ENCODE data around the gene NECTIN4.

The NECTIN4 gene

GRCh38 chr1:161073474-161074121 lies 15.8 kb downstream of the NECTIN4 start:
- peaks cover 10% of the 10 kb centered on the region for H3K79me2 ChIP-seq (ENCODE audit: insufficient read depth, low read length)
- no peak overlapping the region for H2AFZ ChIP-seq (ENCODE audit: low read depth, low read length, severe bottlenecking)
- H3K27ac ChIP-seq (ENCODE audit: low read depth, low read length) = no peak overlapping the region
- no peaks in the 10 kb centered on the region for H3K27me3 ChIP-seq (ENCODE audit: low read length)
- no peak overlapping the region for H3K4me3 ChIP-seq (ENCODE audit: insufficient read depth, low read length, poor library complexity, severe bottlenecking)
- no peak overlapping the region for H3K4me2 ChIP-seq (ENCODE audit: low read depth, low read length, poor library complexity, severe bottlenecking)
- H3F3A ChIP-seq (ENCODE audit: insufficient read depth) = peaks cover 11% of the 10 kb centered on the region; the same call in 1 of the 2 replicates
- H3K9me3 ChIP-seq (ENCODE audit: insufficient read depth, low read length) = no peaks in the 10 kb centered on the region
- H3K9ac ChIP-seq (ENCODE audit: low read length) = no peak overlapping the region
- H3K36me3 ChIP-seq (ENCODE audit: low read length) = no peaks in the 10 kb centered on the region
- H4K20me1 ChIP-seq (ENCODE audit: low read depth, low read length) = no peaks in the 10 kb centered on the region
- no peaks in the 10 kb centered on the region for H3K9me2 ChIP-seq (replicated peaks; ENCODE audit: insufficient read depth, low read length)
- no peak for TF ChIP-seq EZH2phosphoT487 (conservative IDR thresholded peaks at IDR 0.05; ENCODE audit: low read length)
- no peak for TF ChIP-seq CTCF (IDR thresholded peaks at IDR 0.05; ENCODE audit: insufficient read depth, low read length, poor library complexity, severe bottlenecking)

GRCh38 chr1:161072751-161073449 lies 16.5 kb downstream of the NECTIN4 start:
- H3K79me2 ChIP-seq (ENCODE audit: insufficient read depth, low read length) = peaks cover 17% of the 10 kb centered on the region
- H3K9me3 ChIP-seq (ENCODE audit: insufficient read depth, low read length) = no peaks in the 10 kb centered on the region
- no peaks in the 10 kb centered on the region for H3K36me3 ChIP-seq (ENCODE audit: low read length)
- TF ChIP-seq CTCF (IDR thresholded peaks at IDR 0.05; ENCODE audit: insufficient read depth, low read length, poor library complexity, severe bottlenecking) (no peak), EZH2phosphoT487 (conservative IDR thresholded peaks at IDR 0.05; ENCODE audit: low read length) (no peak)
- no peaks in the 10 kb centered on the region for H3K27me3 ChIP-seq (ENCODE audit: low read length)
- no peak overlapping the region for H2AFZ ChIP-seq (ENCODE audit: low read depth, low read length, severe bottlenecking)
- H3K4me3 ChIP-seq (ENCODE audit: insufficient read depth, low read length, poor library complexity, severe bottlenecking) = no peak overlapping the region
- H4K20me1 ChIP-seq (ENCODE audit: low read depth, low read length) = no peaks in the 10 kb centered on the region
- H3K27ac ChIP-seq (ENCODE audit: low read depth, low read length) = no peak overlapping the region
- peaks cover 11% of the 10 kb centered on the region; the same call in 1 of the 2 replicates for H3F3A ChIP-seq (ENCODE audit: insufficient read depth)
- no peak overlapping the region for H3K9ac ChIP-seq (ENCODE audit: low read length)
- H3K9me2 ChIP-seq (replicated peaks; ENCODE audit: insufficient read depth, low read length) = no peaks in the 10 kb centered on the region
- H3K4me2 ChIP-seq (ENCODE audit: low read depth, low read length, poor library complexity, severe bottlenecking) = no peak overlapping the region

GRCh38 chr1:161071886-161072371 lies 17.4 kb downstream of the NECTIN4 start:
- Histone ChIP-seq H3K9me2 (replicated peaks; ENCODE audit: insufficient read depth, low read length) (no peaks in the 10 kb centered on the region), H3K4me2 (ENCODE audit: low read depth, low read length, poor library complexity, severe bottlenecking) (no peak overlapping the region), H3K36me3 (ENCODE audit: low read length) (no peaks in the 10 kb centered on the region), H3F3A (ENCODE audit: insufficient read depth) (peaks cover 11% of the 10 kb centered on the region; the same call in 1 of the 2 replicates), H3K9me3 (ENCODE audit: insufficient read depth, low read length) (no peaks in the 10 kb centered on the region), H3K79me2 (ENCODE audit: insufficient read depth, low read length) (peaks cover 25% of the 10 kb centered on the region), H2AFZ (ENCODE audit: low read depth, low read length, severe bottlenecking) (no peak overlapping the region), H3K9ac (ENCODE audit: low read length) (no peak overlapping the region), H3K4me3 (ENCODE audit: insufficient read depth, low read length, poor library complexity, severe bottlenecking) (no peak overlapping the region), H4K20me1 (ENCODE audit: low read depth, low read length) (no peaks in the 10 kb centered on the region), H3K27ac (ENCODE audit: low read depth, low read length) (no peak overlapping the region), H3K27me3 (ENCODE audit: low read length) (no peaks in the 10 kb centered on the region)
- TF ChIP-seq CTCF (IDR thresholded peaks at IDR 0.05; ENCODE audit: insufficient read depth, low read length, poor library complexity, severe bottlenecking) = peak; percentile 30
- no peak for TF ChIP-seq EZH2phosphoT487 (conservative IDR thresholded peaks at IDR 0.05; ENCODE audit: low read length)
